Hippocampal formation (tissue), 2 donors: ENCODE measurements around the gene TSHB.

Experiments used
- DNase-seq, 2 donors: peaks; one replicate each; lab custom pipeline; 2025; lab: John Stamatoyannopoulos, UW

Gene TSHB

GRCh38 chr1:115060501-115060900 lies 30.9 kb downstream of the TSHB start:
- DNase-seq, result no peak

- no peak for DNase-seq
Measured at GRCh38 chr1:115062542-115063004, 32.9 kb downstream of the TSHB start.

GRCh38 chr1:115063228-115063901 lies 33.7 kb downstream of the TSHB start:
- no peak for DNase-seq

- DNase-seq, result no peak
Measured at GRCh38 chr1:115064461-115064860, 34.8 kb downstream of the TSHB start.

GRCh38 chr1:115065021-115065420 lies 35.4 kb downstream of the TSHB start:
- no peak for DNase-seq

GRCh38 chr1:115067161-115067859 lies 37.7 kb downstream of the TSHB start:
- DNase-seq, result no peak

GRCh38 chr1:115068826-115069585 lies 39.4 kb downstream of the TSHB start:
- DNase-seq, result no peak

- no peak for DNase-seq
Measured at GRCh38 chr1:115069659-115070308, 40.2 kb downstream of the TSHB start.

- no peak for DNase-seq
Measured at GRCh38 chr1:115071012-115071664, 41.5 kb downstream of the TSHB start.

GRCh38 chr1:115073298-115074087 lies 43.9 kb downstream of the TSHB start:
- no peak for DNase-seq

- DNase-seq, result no peak
Measured at GRCh38 chr1:115074839-115075534, 45.4 kb downstream of the TSHB start.

- no peak for DNase-seq
Measured at GRCh38 chr1:115076384-115076915, 46.8 kb downstream of the TSHB start.

- no peak for DNase-seq
Measured at GRCh38 chr1:115077286-115077983, 47.8 kb downstream of the TSHB start.

GRCh38 chr1:115077984-115078330 lies 48.3 kb downstream of the TSHB start:
- no peak for DNase-seq

GRCh38 chr1:115078708-115079107 lies 49.1 kb downstream of the TSHB start:
- DNase-seq, result no peak

- DNase-seq, result no peak
Measured at GRCh38 chr1:115082949-115083348, 53.3 kb downstream of the TSHB start.
